ENCODE results near the gene SRPK2.

The SRPK2 gene

GRCh38 chr7:105230486-105230885 is 158.2 kb downstream of the SRPK2 start:
- POLR2A ChIA-PET: no interaction called here
- Histone ChIP-seq H3K4me1 (ENCODE audit: control insufficient read depth, insufficient read depth, low read length) (no peaks in the 10 kb centered on the region), H3K9me3 (ENCODE audit: control insufficient read depth, insufficient read depth, low read depth, low read length) (no peaks in the 10 kb centered on the region), H3K36me3 (ENCODE audit: control insufficient read depth in 2 of 2, insufficient read depth in 1 of 2, low read length in 2 of 2) (no peaks in the 10 kb centered on the region; a peak in 1 of 3 replicates), H3K27ac (ENCODE audit: extremely low read depth, low read depth, low read length) (no peak overlapping the region), H3K4me3 (ENCODE audit: low read depth, low read length) (no peak overlapping the region)
- CTCF ChIA-PET: interaction anchor here (0.6 kb wide), 1 partner anchor 174 kb away, joined by 3 read pairs; no protein-coding TSS in a partner anchor
- no peak for TF ChIP-seq REST (tag by site-specific recombination; IDR thresholded peaks at IDR 0.05)
- no peak for TF ChIP-seq ZXDB (tag by site-specific recombination; IDR thresholded peaks at IDR 0.05)
- TF ChIP-seq WT1 (tag by site-specific recombination; IDR thresholded peaks at IDR 0.05): no peak
- TF ChIP-seq ZBTB6 (tag by site-specific recombination; IDR thresholded peaks at IDR 0.05): no peak
- no peak for TF ChIP-seq ZNF560 (tag by site-specific recombination; IDR thresholded peaks at IDR 0.05; ENCODE audit: borderline replicate concordance)
- TF ChIP-seq ZNF585B (tag by site-specific recombination; IDR thresholded peaks at IDR 0.05): no peak
- TF ChIP-seq ZNF701 (tag by site-specific recombination; IDR thresholded peaks at IDR 0.05): no peak
- no peak for TF ChIP-seq ZNF558 (tag by site-specific recombination; IDR thresholded peaks at IDR 0.05)
- no peak for TF ChIP-seq ZNF747 (tag by site-specific recombination; IDR thresholded peaks at IDR 0.05)

DNA sequence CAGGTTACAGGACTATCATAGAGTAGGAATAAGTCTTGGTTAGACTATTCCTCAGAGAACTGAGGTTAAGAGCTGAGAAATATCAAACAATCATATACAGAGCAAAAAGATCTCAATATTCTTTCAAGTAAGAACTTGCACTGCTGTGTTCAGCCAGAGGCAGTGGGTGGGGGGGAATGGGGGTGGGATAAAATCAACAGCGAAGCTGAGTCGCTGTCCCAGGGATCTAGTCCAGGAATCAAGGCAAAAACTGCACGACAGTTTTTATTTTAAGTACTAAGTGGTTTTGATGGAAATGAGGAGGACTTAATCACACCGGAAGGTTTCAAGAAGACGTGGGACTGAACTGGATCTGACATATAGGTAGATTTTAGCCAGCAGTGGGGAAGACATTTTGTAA is 159.1 kb downstream of the SRPK2 start:
- POLR2A ChIA-PET: no interaction called here

GRCh38 chr7:105228555-105228954 is 160.2 kb downstream of the SRPK2 start:
- POLR2A ChIA-PET: no interaction called here
- Histone ChIP-seq H3K9me3 (ENCODE audit: control insufficient read depth, insufficient read depth, low read depth, low read length) (no peaks in the 10 kb centered on the region), H3K36me3 (ENCODE audit: control insufficient read depth in 2 of 2, insufficient read depth in 1 of 2, low read length in 2 of 2) (no peaks in the 10 kb centered on the region; a peak in 1 of 3 replicates), H3K4me3 (ENCODE audit: low read depth, low read length) (no peak overlapping the region), H3K4me1 (ENCODE audit: control insufficient read depth, insufficient read depth, low read length) (no peaks in the 10 kb centered on the region; the same call in 1 of the 2 replicates), H3K27ac (ENCODE audit: extremely low read depth, low read depth, low read length) (no peak overlapping the region)
- TF ChIP-seq ZNF138 (tag by site-specific recombination; IDR thresholded peaks at IDR 0.05; ENCODE audit: borderline replicate concordance): no peak
- TF ChIP-seq HOXC10 (CRISPR knock-in tag; IDR thresholded peaks at IDR 0.05): no peak
- TF ChIP-seq ZNF510 (tag by site-specific recombination; IDR thresholded peaks at IDR 0.05; ENCODE audit: insufficient replicate concordance): no peak
- no peak for TF ChIP-seq ZBTB7A (tag by site-specific recombination; IDR thresholded peaks at IDR 0.05; ENCODE audit: low read depth)
- TF ChIP-seq, protein P1, sequence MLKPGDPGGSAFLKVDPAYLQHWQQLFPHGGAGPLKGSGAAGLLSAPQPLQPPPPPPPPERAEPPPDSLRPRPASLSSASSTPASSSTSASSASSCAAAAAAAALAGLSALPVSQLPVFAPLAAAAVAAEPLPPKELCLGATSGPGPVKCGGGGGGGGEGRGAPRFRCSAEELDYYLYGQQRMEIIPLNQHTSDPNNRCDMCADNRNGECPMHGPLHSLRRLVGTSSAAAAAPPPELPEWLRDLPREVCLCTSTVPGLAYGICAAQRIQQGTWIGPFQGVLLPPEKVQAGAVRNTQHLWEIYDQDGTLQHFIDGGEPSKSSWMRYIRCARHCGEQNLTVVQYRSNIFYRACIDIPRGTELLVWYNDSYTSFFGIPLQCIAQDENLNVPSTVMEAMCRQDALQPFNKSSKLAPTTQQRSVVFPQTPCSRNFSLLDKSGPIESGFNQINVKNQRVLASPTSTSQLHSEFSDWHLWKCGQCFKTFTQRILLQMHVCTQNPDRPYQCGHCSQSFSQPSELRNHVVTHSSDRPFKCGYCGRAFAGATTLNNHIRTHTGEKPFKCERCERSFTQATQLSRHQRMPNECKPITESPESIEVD (tag by site-specific recombination; IDR thresholded peaks at IDR 0.05): no peak
- TF ChIP-seq ZNF596 (tag by site-specific recombination; IDR thresholded peaks at IDR 0.05): no peak
- CTCF ChIA-PET: no interaction called here

More for the DNA sequence above, 159.1 kb downstream of the SRPK2 start:
- no peak overlapping the region for H3K4me3 ChIP-seq (ENCODE audit: low read depth, low read length)
- TF ChIP-seq ZNF626 (tag by site-specific recombination; IDR thresholded peaks at IDR 0.05): no peak
- TF ChIP-seq, protein P2, sequence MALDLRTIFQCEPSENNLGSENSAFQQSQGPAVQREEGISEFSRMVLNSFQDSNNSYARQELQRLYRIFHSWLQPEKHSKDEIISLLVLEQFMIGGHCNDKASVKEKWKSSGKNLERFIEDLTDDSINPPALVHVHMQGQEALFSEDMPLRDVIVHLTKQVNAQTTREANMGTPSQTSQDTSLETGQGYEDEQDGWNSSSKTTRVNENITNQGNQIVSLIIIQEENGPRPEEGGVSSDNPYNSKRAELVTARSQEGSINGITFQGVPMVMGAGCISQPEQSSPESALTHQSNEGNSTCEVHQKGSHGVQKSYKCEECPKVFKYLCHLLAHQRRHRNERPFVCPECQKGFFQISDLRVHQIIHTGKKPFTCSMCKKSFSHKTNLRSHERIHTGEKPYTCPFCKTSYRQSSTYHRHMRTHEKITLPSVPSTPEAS (tag by site-specific recombination; IDR thresholded peaks at IDR 0.05): no peak
- H3K4me1 ChIP-seq (ENCODE audit: control insufficient read depth, insufficient read depth, low read length): no peaks in the 10 kb centered on the region
- no peaks in the 10 kb centered on the region; a peak in 1 of 3 replicates for H3K36me3 ChIP-seq (ENCODE audit: control insufficient read depth in 2 of 2, insufficient read depth in 1 of 2, low read length in 2 of 2)
- H3K27ac ChIP-seq (ENCODE audit: extremely low read depth, low read depth, low read length): no peak overlapping the region
- no peaks in the 10 kb centered on the region for H3K9me3 ChIP-seq (ENCODE audit: control insufficient read depth, insufficient read depth, low read depth, low read length)
- CTCF ChIA-PET: no interaction called here

All from HEK293 (cell line).